PC-3 (cell line): ENCODE data around the gene APOBR.

Source experiments
- EZH2 ChIP-seq: fragments of 300-600 bp; sonication (generic); IDR thresholded peaks from one replicate; pipeline ENCODE4 v1.6.1; 2017; ENCODE audit warnings: antibody characterized with exemption, mild to moderate bottlenecking, low read length; ENCODE audit not compliant: unreplicated experiment
- EZH2phosphoT487 ChIP-seq: fragments of 300-600 bp; sonication (generic); IDR thresholded peaks from 2 replicates; pipeline ENCODE4 v1.6.1; 2018; ENCODE audit warnings: mild to moderate bottlenecking, antibody characterized with exemption, low read length, borderline replicate concordance
- TF ChIP-seq, protein P1 (sequence below): fragments of 300-600 bp; sonication (generic); conservative IDR thresholded peaks from 2 replicates; pipeline ENCODE4 v1.5.1; 2017; ENCODE audit warnings: antibody characterized with exemption, low read depth, mild to moderate bottlenecking, low read length

DNA sequence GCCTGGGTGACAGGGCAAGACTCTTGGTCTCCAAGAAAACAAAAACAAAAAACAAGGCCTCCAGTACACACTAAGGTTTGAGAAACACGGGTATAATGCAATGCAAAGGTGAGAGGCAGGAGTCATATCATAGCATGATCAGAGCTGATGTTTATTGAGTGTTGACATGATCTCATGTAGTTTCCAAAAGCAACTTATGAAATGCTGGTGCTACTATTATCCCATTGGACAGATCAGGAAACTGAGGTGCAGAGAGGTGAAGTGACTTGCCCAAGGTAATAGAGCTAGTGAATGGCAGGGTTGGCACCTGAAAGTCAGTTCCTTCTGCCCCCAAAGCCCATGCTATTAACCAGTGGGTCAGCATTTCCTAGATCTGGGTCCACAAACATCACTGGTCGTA lies 19.2 kb upstream of the APOBR start:
- TF ChIP-seq, protein P1, sequence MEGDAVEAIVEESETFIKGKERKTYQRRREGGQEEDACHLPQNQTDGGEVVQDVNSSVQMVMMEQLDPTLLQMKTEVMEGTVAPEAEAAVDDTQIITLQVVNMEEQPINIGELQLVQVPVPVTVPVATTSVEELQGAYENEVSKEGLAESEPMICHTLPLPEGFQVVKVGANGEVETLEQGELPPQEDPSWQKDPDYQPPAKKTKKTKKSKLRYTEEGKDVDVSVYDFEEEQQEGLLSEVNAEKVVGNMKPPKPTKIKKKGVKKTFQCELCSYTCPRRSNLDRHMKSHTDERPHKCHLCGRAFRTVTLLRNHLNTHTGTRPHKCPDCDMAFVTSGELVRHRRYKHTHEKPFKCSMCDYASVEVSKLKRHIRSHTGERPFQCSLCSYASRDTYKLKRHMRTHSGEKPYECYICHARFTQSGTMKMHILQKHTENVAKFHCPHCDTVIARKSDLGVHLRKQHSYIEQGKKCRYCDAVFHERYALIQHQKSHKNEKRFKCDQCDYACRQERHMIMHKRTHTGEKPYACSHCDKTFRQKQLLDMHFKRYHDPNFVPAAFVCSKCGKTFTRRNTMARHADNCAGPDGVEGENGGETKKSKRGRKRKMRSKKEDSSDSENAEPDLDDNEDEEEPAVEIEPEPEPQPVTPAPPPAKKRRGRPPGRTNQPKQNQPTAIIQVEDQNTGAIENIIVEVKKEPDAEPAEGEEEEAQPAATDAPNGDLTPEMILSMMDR: no peak
- TF ChIP-seq EZH2: no peak
- no peak for TF ChIP-seq EZH2phosphoT487
